Measurements from ENCODE around the gene CACNA1I. TPM values are rescaled to one million over a fixed set of nuclear protein-coding genes. Genes with fewer than 3 reads are reported as not detected.

CACNA1I gene
- total and polyA plus RNA-seq, 2 donors (not counting 1 experiment from before 2014, with no cell fraction given): 0.07 to 0.25 TPM

DNA sequence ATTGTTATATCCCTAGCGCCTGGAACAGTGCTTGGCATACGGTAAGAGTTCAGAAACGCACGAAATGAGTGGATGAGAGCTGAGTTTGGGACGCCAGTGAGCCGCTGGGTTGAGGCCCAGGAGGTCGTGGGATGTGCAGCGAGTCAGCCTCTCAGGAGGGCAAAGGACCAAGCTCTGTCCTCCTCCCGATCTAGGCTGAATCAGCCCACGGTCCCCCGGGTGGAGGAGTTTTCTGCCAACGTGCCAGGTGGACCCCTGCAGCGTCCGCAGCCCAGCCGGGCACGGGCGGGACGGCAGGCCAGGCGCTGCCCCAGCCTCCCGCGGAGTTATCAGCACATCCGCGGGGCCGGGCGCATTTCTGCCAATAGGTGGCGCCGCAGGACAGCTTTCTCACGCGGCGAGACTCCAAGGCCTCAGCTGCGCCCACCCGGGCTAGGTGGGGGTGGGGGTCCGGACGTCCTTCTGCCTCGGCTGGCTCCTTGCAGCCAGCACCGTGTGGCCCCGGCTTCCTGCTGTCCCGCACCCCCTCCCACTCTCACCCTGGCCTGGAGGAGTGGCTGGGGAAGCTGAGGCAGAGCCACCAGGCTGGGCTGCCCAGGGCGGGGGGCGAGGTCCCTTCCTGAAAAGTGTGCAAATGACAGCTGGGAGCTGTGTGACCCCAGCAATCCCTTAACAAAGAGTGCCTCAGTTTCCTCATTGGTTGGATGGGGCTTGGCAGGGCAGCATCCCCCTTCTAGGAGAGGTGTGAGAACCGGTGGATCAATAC is 35.8 kb upstream of the CACNA1I start:
- Mint-ChIP-seq H3K9me3 (ENCODE audit: insufficient read depth) (no peaks in the 10 kb centered on the region), H3K4me1 (peaks cover 30% of the 10 kb centered on the region), H3K27me3 (no peaks in the 10 kb centered on the region), H3K27ac (peak overlapping the region; percentile 34), H3K4me3 (peak overlapping the region; percentile 49)
- Histone ChIP-seq H3K36me3 (replicated peaks in 1 of 2; ENCODE audit: control extremely low read depth in 1 of 2, control insufficient read depth in 1 of 2, extremely low read depth in 1 of 2, insufficient read depth in 2 of 2, low read length in 1 of 2) (peaks cover 0 to 16% of the 10 kb centered on the region in 2 experiments), H3K4me3 (ENCODE audit: control extremely low read depth in 1 of 5, extremely low read depth in 1 of 5, insufficient read depth in 1 of 5, low read depth in 2 of 5, low read length in 4 of 5) (no peak overlapping the region), H3K27me3 (replicated peaks in 1 of 4; ENCODE audit: control extremely low read depth in 1 of 4, control insufficient read depth in 3 of 4, insufficient read depth in 4 of 4, low read length in 3 of 4) (peaks cover 0 to 5% (median 0%) of the 10 kb centered on the region in 4 experiments), H3K4me1 (ENCODE audit: control insufficient read depth in 2 of 2, insufficient read depth in 2 of 2, low read length in 2 of 2) (peaks cover 23 to 35% of the 10 kb centered on the region in 2 donors), H3K9me3 (ENCODE audit: control extremely low read depth in 1 of 3, control insufficient read depth in 2 of 3, insufficient read depth in 1 of 3, low read length in 2 of 3) (no peaks in the 10 kb centered on the region), H3K4me2 (replicated peaks; ENCODE audit: low read depth, low read length, poor library complexity, severe bottlenecking) (peak overlapping the region; percentile 50), H3K79me2 (ENCODE audit: control insufficient read depth, insufficient read depth, low read length) (peaks cover 27% of the 10 kb centered on the region), H3K9ac (ENCODE audit: low read length) (no peak overlapping the region), H3K27ac (ENCODE audit: low read length in 2 of 2) (no peak overlapping the region), H2AFZ (ENCODE audit: insufficient read depth, low read depth, low read length, poor library complexity, severe bottlenecking) (peak overlapping the region; percentile 71), H4K20me1 (ENCODE audit: control insufficient read depth, insufficient read depth, low read length, poor library complexity, severe bottlenecking) (peaks cover 20% of the 10 kb centered on the region)
- intact Hi-C loops (cut with micrococcal nuclease): loop anchor here (1.0 to 5.0 kb wide), 5 partner anchors 406 to 1102 kb away; partner anchors contain the start of genes MRTFA and TNRC6B
- CTCF ChIA-PET: interaction anchor here (0.5 to 13.4 kb wide), 35 partner anchors 8 to 816 kb away, joined by 3 to 328 read pairs (median 4); partner anchors contain the start of genes ADSL, ATF4, MIEF1 and RPL3
- no peak for TF ChIP-seq EZH2 (IDR thresholded peaks at IDR 0.05; ENCODE audit: borderline replicate concordance, insufficient read depth, low read depth, low read length, poor library complexity, severe bottlenecking)
- TF ChIP-seq, protein P1, sequence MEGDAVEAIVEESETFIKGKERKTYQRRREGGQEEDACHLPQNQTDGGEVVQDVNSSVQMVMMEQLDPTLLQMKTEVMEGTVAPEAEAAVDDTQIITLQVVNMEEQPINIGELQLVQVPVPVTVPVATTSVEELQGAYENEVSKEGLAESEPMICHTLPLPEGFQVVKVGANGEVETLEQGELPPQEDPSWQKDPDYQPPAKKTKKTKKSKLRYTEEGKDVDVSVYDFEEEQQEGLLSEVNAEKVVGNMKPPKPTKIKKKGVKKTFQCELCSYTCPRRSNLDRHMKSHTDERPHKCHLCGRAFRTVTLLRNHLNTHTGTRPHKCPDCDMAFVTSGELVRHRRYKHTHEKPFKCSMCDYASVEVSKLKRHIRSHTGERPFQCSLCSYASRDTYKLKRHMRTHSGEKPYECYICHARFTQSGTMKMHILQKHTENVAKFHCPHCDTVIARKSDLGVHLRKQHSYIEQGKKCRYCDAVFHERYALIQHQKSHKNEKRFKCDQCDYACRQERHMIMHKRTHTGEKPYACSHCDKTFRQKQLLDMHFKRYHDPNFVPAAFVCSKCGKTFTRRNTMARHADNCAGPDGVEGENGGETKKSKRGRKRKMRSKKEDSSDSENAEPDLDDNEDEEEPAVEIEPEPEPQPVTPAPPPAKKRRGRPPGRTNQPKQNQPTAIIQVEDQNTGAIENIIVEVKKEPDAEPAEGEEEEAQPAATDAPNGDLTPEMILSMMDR (IDR thresholded peaks at IDR 0.05): peak; percentile 99
- ATAC-seq (ENCODE audit: low read depth) (peak; percentile 8), DNase-seq (peak; percentile 86)
- 21% methylated on average over 33 of the region's 41 CpGs for WGBS (ENCODE audit: insufficient coverage)
- POLR2A ChIA-PET: interaction anchor here (1.3 to 2.3 kb wide), 3 partner anchors 490 to 509 kb away, joined by 3 to 10 read pairs (median 5); no protein-coding TSS in a partner anchor

Data from B cell (primary cell).